Effector CD8-positive, alpha-beta T cell (primary cell): ENCODE results near the gene CHCHD4.
"Not testable (repeated sequence)": the region's sequence is repeated elsewhere in the genome, so short reads cannot be mapped to it uniquely, and the experiment has no call there.

Experiments
- DNase-seq: peaks from one replicate; lab custom pipeline; 2025; lab: John Stamatoyannopoulos, UW

Gene CHCHD4

GRCh38 chr3:14120111-14120920, 4.4 kb downstream of the CHCHD4 start:
- no peak for DNase-seq

- no peak for DNase-seq
Observed at GRCh38 chr3:14119651-14120050, 5.0 kb downstream of the CHCHD4 start.

- no peak for DNase-seq
Observed at GRCh38 chr3:14118400-14119381, 6.0 kb downstream of the CHCHD4 start.

GRCh38 chr3:14117468-14118399, 6.9 kb downstream of the CHCHD4 start:
- DNase-seq: no peak

GRCh38 chr3:14113965-14114635, 10.6 kb downstream of the CHCHD4 start:
- DNase-seq: no peak

GRCh38 chr3:14110699-14111098, 14.0 kb downstream of the CHCHD4 start:
- no peak for DNase-seq

GRCh38 chr3:14109821-14110220, 14.8 kb downstream of the CHCHD4 start:
- not testable (repeated sequence) for DNase-seq

- DNase-seq: no peak
Observed at GRCh38 chr3:14097616-14098391, 26.9 kb downstream of the CHCHD4 start.

GRCh38 chr3:14096742-14097141, 27.9 kb downstream of the CHCHD4 start:
- no peak for DNase-seq

- DNase-seq: no peak
Observed at GRCh38 chr3:14093831-14094230, 30.8 kb downstream of the CHCHD4 start.

GRCh38 chr3:14092464-14092863, 32.2 kb downstream of the CHCHD4 start:
- no peak for DNase-seq

- not testable (repeated sequence) for DNase-seq
Observed at GRCh38 chr3:14091959-14092358, 32.7 kb downstream of the CHCHD4 start.

- not testable (repeated sequence) for DNase-seq
Observed at GRCh38 chr3:14087461-14087860, 37.2 kb downstream of the CHCHD4 start.

GRCh38 chr3:14082108-14082657, 42.5 kb downstream of the CHCHD4 start:
- no peak for DNase-seq

- no peak for DNase-seq
Observed at GRCh38 chr3:14077310-14077709, 47.4 kb downstream of the CHCHD4 start.

- DNase-seq: not testable (repeated sequence)
Observed at GRCh38 chr3:14075233-14075632, 49.4 kb downstream of the CHCHD4 start.

GRCh38 chr3:14064910-14065309, 59.8 kb downstream of the CHCHD4 start:
- DNase-seq: no peak

GRCh38 chr3:14063152-14063551, 61.5 kb downstream of the CHCHD4 start:
- DNase-seq: no peak
